Activated B cell treated with CpG ODN at 0.5 μM for 24 hours (primary cell): ENCODE results near the gene SIRT6. TPM values are rescaled to one million over a fixed set of nuclear protein-coding genes. Genes with fewer than 3 reads are reported as not detected.
"Not testable (repeated sequence)": the region's sequence is repeated elsewhere in the genome, so short reads cannot be mapped to it uniquely, and the experiment has no call there.

Experiments
- ATAC-seq: fragments of 200-7000 bp; cut with Tn5 transposase; one replicate; pipeline ENCODE4 v1.10.0; 2021; ENCODE audit warnings: low read depth, mild to moderate bottlenecking, moderate library complexity
- CTCF ChIA-PET: fragments of 350-600 bp; sonication (Branson Sonifier 250); formaldehyde crosslinking; loops from one replicate; lab custom pipeline; 2021; ENCODE audit warnings: antibody characterized with exemption; lab: Charles Lee
- POLR2A ChIA-PET: fragments of 350-600 bp; sonication (Branson Sonifier 250); formaldehyde crosslinking; loops from one replicate; lab custom pipeline; 2021; ENCODE audit warnings: antibody characterized with exemption; lab: Charles Lee
- DNase-seq: peaks from one replicate; pipeline ENCODE4 v3.0.0; 2022
- H3K27ac Mint-ChIP-seq: one replicate; pipeline ENCODE4 v1.8.0; 2020; ENCODE audit warnings: mixed read lengths
- H3K27me3 Mint-ChIP-seq: one replicate; pipeline ENCODE4 v1.8.0; 2021; ENCODE audit warnings: mixed read lengths
- H3K36me3 Mint-ChIP-seq: one replicate; pipeline ENCODE4 v1.8.0; 2021; ENCODE audit warnings: low read depth, mixed read lengths
- H3K4me1 Mint-ChIP-seq: one replicate; pipeline ENCODE4 v1.8.0; 2021; ENCODE audit warnings: mixed read lengths
- H3K4me3 Mint-ChIP-seq: one replicate; pipeline ENCODE4 v1.8.0; 2020; ENCODE audit warnings: mild to moderate bottlenecking, mixed read lengths
- H3K9me3 Mint-ChIP-seq: one replicate; pipeline ENCODE4 v1.8.0; 2020; ENCODE audit warnings: mixed read lengths
- CTCF ChIP-seq: fragments of 200-600 bp; IDR thresholded peaks from one replicate; pipeline ENCODE4 v1.8.0; 2022; ENCODE audit warnings: antibody characterized with exemption, mild to moderate bottlenecking
- intact Hi-C: fragments of 100-400 bp; cut with micrococcal nuclease; formaldehyde crosslinking; loops from one replicate; pipeline ENCODE4 v1.15.1; 2024
- total RNA-seq: library from RNA; stranded (reverse); gene quantifications from 2 replicates; pipeline ENCODE4 v1.2.3, GENCODE V29; 2022

Gene SIRT6
- total RNA-seq, 1 donor from 2014 or later, result 34.1 TPM

DNA sequence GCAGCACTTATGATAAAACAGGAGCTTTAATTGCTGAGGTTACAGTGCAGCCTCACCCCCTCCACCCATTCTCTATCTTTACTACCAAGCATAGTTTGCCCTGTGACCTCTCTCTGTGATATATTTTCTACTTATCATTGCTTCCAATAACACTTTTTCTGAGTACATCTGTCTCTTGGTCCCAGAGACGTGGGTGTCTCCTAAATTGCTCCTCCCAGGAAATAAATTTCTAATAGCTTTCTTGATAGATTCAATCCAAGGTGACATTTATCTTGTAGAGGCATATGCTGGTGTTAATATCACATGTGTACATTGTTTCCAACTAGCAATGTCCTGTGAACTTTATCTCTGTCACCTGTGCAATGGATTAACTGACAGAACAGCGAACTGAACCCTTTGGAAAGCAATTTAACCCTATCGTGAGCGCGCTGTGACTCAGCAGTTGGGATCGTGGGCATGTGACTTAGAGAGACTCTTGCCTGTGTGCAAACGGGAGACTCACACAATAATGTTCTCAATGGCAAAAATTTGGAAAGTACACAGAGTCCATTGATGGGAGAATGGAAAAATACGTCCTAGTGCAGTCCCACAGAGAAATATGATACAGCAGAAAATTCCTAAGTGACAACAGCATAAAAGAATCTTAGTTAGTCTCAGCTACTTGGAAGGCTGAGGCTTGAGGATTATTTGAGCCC, 51.5 kb downstream of the SIRT6 start:
- H3K4me1 Mint-ChIP-seq, result no peaks in the 10 kb centered on the region
- ATAC-seq, result no peak
- H3K9me3 Mint-ChIP-seq, result no peaks in the 10 kb centered on the region
- no peak for TF ChIP-seq CTCF
- intact Hi-C loops, result no loop called here
- no peak overlapping the region for H3K27ac Mint-ChIP-seq
- CTCF ChIA-PET, result no interaction called here
- H3K4me3 Mint-ChIP-seq, result no peak overlapping the region
- POLR2A ChIA-PET, result interaction anchor here (0.5 kb wide), 1 partner anchor 200 kb away, joined by 3 read pairs; no protein-coding TSS in a partner anchor
- H3K27me3 Mint-ChIP-seq, result peaks cover 3% of the 10 kb centered on the region
- DNase-seq, result no peak
- H3K36me3 Mint-ChIP-seq, result no peaks in the 10 kb centered on the region

DNA sequence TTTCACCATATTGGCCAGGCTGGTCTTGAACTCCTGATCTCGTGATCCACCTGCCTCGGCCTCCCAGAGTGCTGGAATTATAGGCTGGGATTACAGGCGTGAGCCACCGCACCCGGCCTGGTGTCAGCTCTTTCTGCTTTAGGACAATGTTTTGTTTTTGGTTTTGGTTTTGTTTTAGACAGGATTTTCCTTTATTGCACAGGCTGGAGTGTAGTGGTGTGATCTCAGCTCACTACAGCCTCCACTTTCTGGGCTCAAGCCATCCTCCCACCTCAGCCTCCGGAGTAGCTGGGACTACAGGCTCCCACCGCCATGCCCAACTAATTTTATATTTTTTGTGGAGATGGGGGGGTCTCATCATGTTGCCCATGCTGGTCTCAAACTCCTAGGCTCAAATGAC, 53.3 kb downstream of the SIRT6 start:
- H3K36me3 Mint-ChIP-seq, CTCF ChIA-PET, H3K4me1 Mint-ChIP-seq, H3K27me3 Mint-ChIP-seq, DNase-seq, H3K27ac Mint-ChIP-seq, H3K9me3 Mint-ChIP-seq, H3K4me3 Mint-ChIP-seq, ATAC-seq: not testable (repeated sequence)
- POLR2A ChIA-PET, result interaction anchor here (0.7 kb wide), 1 partner anchor 48 kb away, joined by 6 read pairs; no protein-coding TSS in a partner anchor
- intact Hi-C loops, result loop anchor here (10.0 kb wide), 1 partner anchor 56 kb away; the partner anchor contains the start of genes ANKRD24 and SIRT6

GRCh38 chr19:4127322-4127721, 55.0 kb downstream of the SIRT6 start:
- CTCF ChIA-PET, DNase-seq, H3K9me3 Mint-ChIP-seq, POLR2A ChIA-PET, H3K27me3 Mint-ChIP-seq, ATAC-seq, H3K4me3 Mint-ChIP-seq, H3K27ac Mint-ChIP-seq, H3K36me3 Mint-ChIP-seq: not testable (repeated sequence)
- peaks cover 14% of the 10 kb centered on the region for H3K4me1 Mint-ChIP-seq
- intact Hi-C loops, result loop anchor here (10.0 kb wide), 1 partner anchor 57 kb away; the partner anchor contains the start of genes ANKRD24 and SIRT6

- H3K27ac Mint-ChIP-seq, result peak overlapping the region; percentile 56
- CTCF ChIA-PET, result interaction anchor here (1.2 kb wide), 1 partner anchor 15 kb away, joined by 6 read pairs; no protein-coding TSS in a partner anchor
- H3K27me3 Mint-ChIP-seq, result no peaks in the 10 kb centered on the region
- no peak for TF ChIP-seq CTCF
- DNase-seq (no peak), ATAC-seq (no peak)
- H3K4me1 Mint-ChIP-seq, result peaks cover 23% of the 10 kb centered on the region
- intact Hi-C loops, result loop anchor here (1.0 to 10.0 kb wide), 6 partner anchors 9 to 137 kb away; partner anchors contain the start of genes ANKRD24, EBI3, EEF2 and SIRT6
- no peaks in the 10 kb centered on the region for H3K9me3 Mint-ChIP-seq
- peak overlapping the region; percentile 75 for H3K4me3 Mint-ChIP-seq
- H3K36me3 Mint-ChIP-seq, result peaks cover 8% of the 10 kb centered on the region
- POLR2A ChIA-PET, result interaction anchor here (0.7 to 1.2 kb wide), 3 partner anchors 139 to 845 kb away, joined by 3 to 4 read pairs (median 4); partner anchors contain the start of genes EEF2 and MPND
These were observed 57.7 kb downstream of the SIRT6 start for GRCh38 chr19:4124638-4125037.

Other genes with a start within 250 kb of the SIRT6 start
- not detected in 2 replicates for gene NMRK2, start 249.5 kb downstream of the SIRT6 start, total RNA-seq
- gene DAPK3, start 211.5 kb downstream of the SIRT6 start, total RNA-seq, result 37.5 and 42.2 TPM in 2 replicates
- 2,958 and 3,229 TPM in 2 replicates for gene EEF2, start 197.1 kb downstream of the SIRT6 start, total RNA-seq
- gene PIAS4, start 174.8 kb downstream of the SIRT6 start, total RNA-seq, result 36.4 and 37.2 TPM in 2 replicates
- gene ZBTB7A, start 115.7 kb downstream of the SIRT6 start, total RNA-seq, result 44.5 and 49.2 TPM in 2 replicates
- gene MAP2K2, start 58.4 kb downstream of the SIRT6 start, total RNA-seq, result 126 TPM in 2 replicates
- gene CREB3L3, start 28.9 kb downstream of the SIRT6 start, total RNA-seq, result not detected in 2 replicates
- gene ANKRD24, start 126 bp upstream of the SIRT6 start, total RNA-seq, result 0.42 and 0.49 TPM in 2 replicates
- 177 and 186 TPM in 2 replicates for gene EBI3, start 47.0 kb upstream of the SIRT6 start, total RNA-seq
- gene YJU2, start 64.5 kb upstream of the SIRT6 start, total RNA-seq, result 40.7 and 43.0 TPM in 2 replicates
- not detected in 2 replicates for gene SHD, start 96.7 kb upstream of the SIRT6 start, total RNA-seq
- not detected in 2 replicates for gene TMIGD2, start 119.8 kb upstream of the SIRT6 start, total RNA-seq
- 1.4 and 2.6 TPM in 2 replicates for gene FSD1, start 122.0 kb upstream of the SIRT6 start, total RNA-seq
- gene STAP2, start 156.3 kb upstream of the SIRT6 start, total RNA-seq, result 1.1 and 1.3 TPM in 2 replicates
- gene MPND, start 161.0 kb upstream of the SIRT6 start, total RNA-seq, result 25.2 and 29.8 TPM in 2 replicates
- gene SH3GL1, start 218.0 kb upstream of the SIRT6 start, total RNA-seq, result 33.8 and 43.7 TPM in 2 replicates
- gene CHAF1A, start 220.1 kb upstream of the SIRT6 start, total RNA-seq, result 13.9 and 19.2 TPM in 2 replicates